Gastroesophageal sphincter (tissue), 3 donors: ENCODE data around the gene TIMM23.

Experiments used
- EP300 ChIP-seq: sonication (generic); formaldehyde crosslinking; IDR thresholded peaks from one replicate; pipeline ENCODE4 v1.6.1; 2017; ENCODE audit warnings: antibody characterized with exemption, mild to moderate bottlenecking
- POLR2A ChIP-seq, 2 donors: fragments of 450-650 bp; IDR thresholded peaks; one replicate each; pipeline ENCODE4 v1.6.1; 2017; ENCODE audit warnings: antibody characterized with exemption in 2 of 2, mild to moderate bottlenecking in 2 of 2, moderate library complexity in 1 of 2
- POLR2AphosphoS5 ChIP-seq: sonication (generic); formaldehyde crosslinking; IDR thresholded peaks from one replicate; pipeline ENCODE4 v1.6.1; 2017; ENCODE audit warnings: antibody characterized with exemption
- TF ChIP-seq, protein P1 (sequence below), 4 experiments: fragments of 200-600 bp in 2 of 4; fragments of 450-650 bp in 2 of 4; sonication (generic) in 1 of 4; IDR thresholded peaks; one replicate each; pipeline ENCODE4 v1.5.1; 2017 to 2019; ENCODE audit warnings: antibody characterized with exemption in 4 of 4, mild to moderate bottlenecking in 2 of 4, moderate library complexity in 2 of 4

- TF ChIP-seq POLR2A (IDR thresholded peaks at IDR 0.05), result no peak
- TF ChIP-seq, protein P1, sequence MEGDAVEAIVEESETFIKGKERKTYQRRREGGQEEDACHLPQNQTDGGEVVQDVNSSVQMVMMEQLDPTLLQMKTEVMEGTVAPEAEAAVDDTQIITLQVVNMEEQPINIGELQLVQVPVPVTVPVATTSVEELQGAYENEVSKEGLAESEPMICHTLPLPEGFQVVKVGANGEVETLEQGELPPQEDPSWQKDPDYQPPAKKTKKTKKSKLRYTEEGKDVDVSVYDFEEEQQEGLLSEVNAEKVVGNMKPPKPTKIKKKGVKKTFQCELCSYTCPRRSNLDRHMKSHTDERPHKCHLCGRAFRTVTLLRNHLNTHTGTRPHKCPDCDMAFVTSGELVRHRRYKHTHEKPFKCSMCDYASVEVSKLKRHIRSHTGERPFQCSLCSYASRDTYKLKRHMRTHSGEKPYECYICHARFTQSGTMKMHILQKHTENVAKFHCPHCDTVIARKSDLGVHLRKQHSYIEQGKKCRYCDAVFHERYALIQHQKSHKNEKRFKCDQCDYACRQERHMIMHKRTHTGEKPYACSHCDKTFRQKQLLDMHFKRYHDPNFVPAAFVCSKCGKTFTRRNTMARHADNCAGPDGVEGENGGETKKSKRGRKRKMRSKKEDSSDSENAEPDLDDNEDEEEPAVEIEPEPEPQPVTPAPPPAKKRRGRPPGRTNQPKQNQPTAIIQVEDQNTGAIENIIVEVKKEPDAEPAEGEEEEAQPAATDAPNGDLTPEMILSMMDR (IDR thresholded peaks at IDR 0.05), result no peak
- no peak for TF ChIP-seq EP300
- TF ChIP-seq POLR2AphosphoS5, result no peak
These were observed 44.5 kb downstream of the TIMM23 start for GRCh38 chr10:46016811-46017210.
